H9 (cell line): ENCODE data around the gene IQCF2. TPM values are rescaled to one million over a fixed set of nuclear protein-coding genes. Genes with fewer than 3 reads are reported as not detected.

Source experiments
- DNase-seq: peaks from one replicate; pipeline ENCODE4 v3.0.0-alpha.2; 2017
- H2AFZ ChIP-seq: one replicate; pipeline ENCODE4 v1.6.1; 2013; ENCODE audit warnings: mild to moderate bottlenecking, low read length, control low read depth, moderate library complexity
- H2AK5ac ChIP-seq: 2 replicates; pipeline ENCODE4 v1.6.1; 2013; ENCODE audit warnings: low read length, control low read depth, mixed read lengths; ENCODE audit not compliant: insufficient read length
- H2BK120ac ChIP-seq: one replicate; pipeline ENCODE4 v1.6.1; 2013; ENCODE audit warnings: low read depth, mild to moderate bottlenecking, low read length, control low read depth, inconsistent platforms; ENCODE audit not compliant: poor library complexity, severe bottlenecking
- H2BK12ac ChIP-seq: 2 replicates; pipeline ENCODE4 v1.6.1; 2013; ENCODE audit warnings: low read length, control low read depth, mixed read lengths, low read depth; ENCODE audit not compliant: insufficient read length
- H2BK15ac ChIP-seq: 2 replicates; pipeline ENCODE4 v1.6.1; 2013; ENCODE audit warnings: low read depth, low read length, control low read depth
- H2BK20ac ChIP-seq: one replicate; pipeline ENCODE4 v1.6.1; 2013; ENCODE audit warnings: low read depth, mild to moderate bottlenecking, low read length, control low read depth, inconsistent platforms; ENCODE audit not compliant: poor library complexity, severe bottlenecking
- H2BK5ac ChIP-seq: 2 replicates; pipeline ENCODE4 v1.6.1; 2013; ENCODE audit warnings: low read length, control low read depth, mixed read lengths; ENCODE audit not compliant: insufficient read length
- H3K14ac ChIP-seq: 2 replicates; pipeline ENCODE4 v1.6.1; 2013; ENCODE audit warnings: low read length, control low read depth; ENCODE audit not compliant: insufficient read depth
- H3K18ac ChIP-seq: 2 replicates; pipeline ENCODE4 v1.6.1; 2013; ENCODE audit warnings: low read depth, mild to moderate bottlenecking, mixed read lengths, low read length, control low read depth; ENCODE audit not compliant: insufficient read length
- H3K23ac ChIP-seq: 2 replicates; pipeline ENCODE4 v1.6.1; 2013; ENCODE audit warnings: low read length, control low read depth, mixed read lengths, low read depth; ENCODE audit not compliant: insufficient read length
- H3K23me2 ChIP-seq: 2 replicates; pipeline ENCODE4 v1.6.1; 2013; ENCODE audit warnings: low read depth, mild to moderate bottlenecking, mixed read lengths, low read length, control low read depth; ENCODE audit not compliant: insufficient read length, poor library complexity, severe bottlenecking
- H3K27ac ChIP-seq: 2 replicates; pipeline ENCODE4 v1.5.1; 2013; ENCODE audit warnings: low read length, control low read depth, mixed read lengths, low read depth; ENCODE audit not compliant: insufficient read length
- H3K27me3 ChIP-seq: 2 replicates; pipeline ENCODE4 v1.6.1; 2013; ENCODE audit warnings: low read length, control low read depth, inconsistent platforms; ENCODE audit not compliant: insufficient read depth
- H3K4ac ChIP-seq: 2 replicates; pipeline ENCODE4 v1.6.1; 2013; ENCODE audit warnings: low read depth, mild to moderate bottlenecking, control low read depth, inconsistent platforms, low read length, moderate library complexity
- H3K4me1 ChIP-seq: 2 replicates; pipeline ENCODE4 v1.6.1; 2013; ENCODE audit warnings: low read length, control low read depth, inconsistent platforms; ENCODE audit not compliant: insufficient read depth
- H3K4me2 ChIP-seq: 2 replicates; pipeline ENCODE4 v1.6.1; 2013; ENCODE audit warnings: low read length, control low read depth, mixed read lengths; ENCODE audit not compliant: insufficient read length, insufficient read depth
- H3K56ac ChIP-seq: 2 replicates; pipeline ENCODE4 v1.6.1; 2013; ENCODE audit warnings: low read depth, mild to moderate bottlenecking, mixed read lengths, low read length, control low read depth; ENCODE audit not compliant: insufficient read length
- H3K79me1 ChIP-seq: 2 replicates; pipeline ENCODE4 v1.6.1; 2013; ENCODE audit warnings: low read depth, mild to moderate bottlenecking, moderate library complexity, low read length, control low read depth, inconsistent platforms; ENCODE audit not compliant: insufficient read depth, poor library complexity, severe bottlenecking
- H3K79me2 ChIP-seq: 2 replicates; pipeline ENCODE4 v1.6.1; 2013; ENCODE audit warnings: low read length, control low read depth, inconsistent platforms; ENCODE audit not compliant: insufficient read depth
- H3K9ac ChIP-seq: 2 replicates; pipeline ENCODE4 v1.6.1; 2013; ENCODE audit warnings: low read length, control low read depth, mixed read lengths; ENCODE audit not compliant: insufficient read length; ENCODE audit errors: extremely low read depth
- H3K9me3 ChIP-seq: one replicate; pipeline ENCODE4 v1.6.1; 2013; ENCODE audit warnings: low read depth, low read length, inconsistent platforms; ENCODE audit not compliant: control insufficient read depth
- H3T11ph ChIP-seq: one replicate; pipeline ENCODE4 v1.6.1; 2013; ENCODE audit warnings: mild to moderate bottlenecking, low read length, control low read depth, inconsistent platforms
- H4K20me1 ChIP-seq: one replicate; pipeline ENCODE4 v1.6.1; 2013; ENCODE audit not compliant: control insufficient read depth, insufficient read length, insufficient read depth
- H4K5ac ChIP-seq: 2 replicates; pipeline ENCODE4 v1.6.1; 2013; ENCODE audit warnings: low read depth, mild to moderate bottlenecking, mixed read lengths, low read length, control low read depth; ENCODE audit not compliant: insufficient read length
- H4K8ac ChIP-seq: replicated peaks from 2 replicates; pipeline ENCODE4 v1.6.1; 2013; ENCODE audit warnings: low read length, control low read depth, mixed read lengths, low read depth; ENCODE audit not compliant: insufficient read length
- H4K91ac ChIP-seq: 2 replicates; pipeline ENCODE4 v1.6.1; 2013; ENCODE audit warnings: low read depth, mild to moderate bottlenecking, moderate library complexity, mixed read lengths, low read length, control low read depth; ENCODE audit not compliant: insufficient read length
- H3K27ac Mint-ChIP-seq, 3 experiments: 2 replicates in 2 of 3; 3 replicates in 1 of 3; pipeline ENCODE4 v1.8.0; 2020 to 2021; ENCODE audit warnings: mixed read lengths in 3 of 3, mild to moderate bottlenecking in 1 of 3, moderate library complexity in 1 of 3
- H3K27me3 Mint-ChIP-seq: 2 replicates; pipeline ENCODE4 v1.8.0; 2021; ENCODE audit warnings: low read depth, mild to moderate bottlenecking, moderate library complexity, mixed read lengths
- H3K36me3 Mint-ChIP-seq, 3 experiments: 2 replicates in 2 of 3; 3 replicates in 1 of 3; pipeline ENCODE4 v1.8.0; 2020 to 2021; ENCODE audit warnings: low read depth in 3 of 3, mixed read lengths in 3 of 3; ENCODE audit not compliant: insufficient read depth in 1 of 3
- H3K4me1 Mint-ChIP-seq, 2 experiments: 2 replicates each; pipeline ENCODE4 v1.8.0; 2020; ENCODE audit warnings: mixed read lengths in 2 of 2
- H3K4me3 Mint-ChIP-seq, 2 experiments: 2 replicates in 1 of 2; 3 replicates in 1 of 2; pipeline ENCODE4 v1.8.0; 2020 to 2021; ENCODE audit warnings: mild to moderate bottlenecking in 2 of 2, mixed read lengths in 2 of 2, moderate library complexity in 1 of 2
- H3K9me3 Mint-ChIP-seq, 2 experiments: 2 replicates in 1 of 2; 3 replicates in 1 of 2; pipeline ENCODE4 v1.8.0; 2020; ENCODE audit warnings: mild to moderate bottlenecking in 2 of 2, mixed read lengths in 2 of 2, moderate library complexity in 1 of 2
- CTCF ChIP-seq: fragments of 200-600 bp; sonication (generic); conservative IDR thresholded peaks from 3 replicates; pipeline ENCODE4 v1.8.0; 2021; ENCODE audit warnings: antibody characterized with exemption, mild to moderate bottlenecking
- WGBS: extraction: QIAGEN DNeasy Blood & Tissue Kit; methylation state at CpG from one replicate; pipeline ENCODE4 v1.1.7; 2013; ENCODE audit warnings: missing lambda C conversion rate, low lambda C conversion rate, mixed read lengths; ENCODE audit not compliant: insufficient read length; ENCODE audit errors: extremely low coverage; 5-methylcytosine and 5-hydroxymethylcytosine counted together
- total RNA-seq: library from RNA; stranded (reverse); gene quantifications from 2 replicates; pipeline ENCODE4 v1.2.1, GENCODE V29; 2021

IQCF2 gene
- total RNA-seq, 1 experiment from 2014 or later = not detected

- no peak overlapping the region for H4K8ac ChIP-seq
- Mint-ChIP-seq H3K4me3 (no peak overlapping the region; a peak in 1 of 5 replicates), H3K4me1 (peaks cover 43 to 47% of the 10 kb centered on the region in 2 experiments), H3K36me3 (no peaks in the 10 kb centered on the region), H3K27ac (no peak overlapping the region), H3K9me3 (peaks cover 0 to 3% of the 10 kb centered on the region in 2 experiments; a peak in 2 of 5 replicates), H3K27me3 (peaks cover 10% of the 10 kb centered on the region)
- H2BK20ac ChIP-seq = no peak overlapping the region
- no peak overlapping the region for H2AFZ ChIP-seq
- H3K9ac ChIP-seq = no peak overlapping the region
- H3K4me2 ChIP-seq = no peak overlapping the region
- 100% methylated on average over 4 of the region's 10 CpGs for WGBS
- no peak for DNase-seq
- no peak overlapping the region for H2AK5ac ChIP-seq
- no peaks in the 10 kb centered on the region for H3K23me2 ChIP-seq
- H3K14ac ChIP-seq = no peak overlapping the region
- H3K18ac ChIP-seq = no peak overlapping the region
- no peak overlapping the region for H3K4ac ChIP-seq
- H3K4me1 ChIP-seq = no peaks in the 10 kb centered on the region; the same call in 1 of the 2 replicates
- no peaks in the 10 kb centered on the region for H3K9me3 ChIP-seq
- H2BK5ac ChIP-seq = no peak overlapping the region
- H4K20me1 ChIP-seq = no peaks in the 10 kb centered on the region
- H3K79me1 ChIP-seq = no peaks in the 10 kb centered on the region
- H3K79me2 ChIP-seq = no peaks in the 10 kb centered on the region
- no peak overlapping the region for H4K91ac ChIP-seq
- H3K27ac ChIP-seq = no peak overlapping the region
- H3T11ph ChIP-seq = no peak overlapping the region
- H3K23ac ChIP-seq = no peak overlapping the region
- no peak for TF ChIP-seq CTCF
- H2BK15ac ChIP-seq = no peak overlapping the region
- H2BK120ac ChIP-seq = no peak overlapping the region
- H2BK12ac ChIP-seq = no peak overlapping the region
- H3K27me3 ChIP-seq = no peaks in the 10 kb centered on the region
- no peak overlapping the region for H3K56ac ChIP-seq
- no peak overlapping the region for H4K5ac ChIP-seq
These were observed 35.3 kb downstream of the IQCF2 start for GRCh38 chr3:51896607-51897305.
